ENCODE measurements around the gene ARL6IP5.

- TF ChIP-seq CTCF (conservative IDR thresholded peaks at IDR 0.05 in 1 of 2, IDR thresholded peaks at IDR 0.05 in 1 of 2; ENCODE audit: extremely low read depth in 1 of 2, insufficient read depth in 1 of 2, low read depth in 1 of 2, low read length in 2 of 2) (no peak), EZH2 (IDR thresholded peaks at IDR 0.05; ENCODE audit: borderline replicate concordance, low read length) (no peak)
Observed at GRCh38 chr3:69081583-69082262, 3.0 kb upstream of the ARL6IP5 start.
